GM19455 (cell line): ENCODE results near the gene GK.
"Not testable (repeated sequence)": the region's sequence is repeated elsewhere in the genome, so short reads cannot be mapped to it uniquely, and the experiment has no call there.

Experiments used
- ATAC-seq: cut with Tn5 transposase; IDR thresholded peaks from one replicate; pipeline ENCODE4 v1.9.1; 2021; ENCODE audit not compliant: unreplicated experiment

Gene GK

DNA sequence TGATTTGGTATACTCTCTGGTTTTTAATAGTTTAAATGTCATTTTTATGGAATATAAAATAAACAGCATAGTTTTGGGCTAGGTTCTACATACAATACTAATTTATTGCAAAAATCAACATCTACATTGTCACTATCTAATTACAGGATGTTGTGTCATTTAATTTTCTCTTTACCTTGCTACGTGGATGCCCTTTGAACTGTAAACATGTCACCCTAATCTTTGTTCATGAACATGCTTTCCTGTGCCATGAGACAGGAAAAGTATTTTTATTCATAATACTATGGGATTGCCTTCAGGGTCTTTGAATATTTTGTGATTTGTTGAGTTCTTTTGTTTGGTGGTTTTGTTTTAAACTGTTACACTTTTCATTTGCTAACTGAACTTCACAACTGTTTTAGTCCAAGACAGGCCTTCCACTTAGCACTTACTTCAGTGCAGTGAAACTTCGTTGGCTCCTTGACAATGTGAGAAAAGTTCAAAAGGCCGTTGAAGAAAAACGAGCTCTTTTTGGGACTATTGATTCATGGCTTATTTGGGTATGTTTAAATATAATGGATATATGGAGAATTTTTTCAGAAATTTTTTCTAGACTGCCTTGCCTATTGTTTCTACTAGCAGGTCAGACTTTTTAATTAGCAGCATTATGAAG, 40.9 kb downstream of the GK start:
- no peak for ATAC-seq

DNA sequence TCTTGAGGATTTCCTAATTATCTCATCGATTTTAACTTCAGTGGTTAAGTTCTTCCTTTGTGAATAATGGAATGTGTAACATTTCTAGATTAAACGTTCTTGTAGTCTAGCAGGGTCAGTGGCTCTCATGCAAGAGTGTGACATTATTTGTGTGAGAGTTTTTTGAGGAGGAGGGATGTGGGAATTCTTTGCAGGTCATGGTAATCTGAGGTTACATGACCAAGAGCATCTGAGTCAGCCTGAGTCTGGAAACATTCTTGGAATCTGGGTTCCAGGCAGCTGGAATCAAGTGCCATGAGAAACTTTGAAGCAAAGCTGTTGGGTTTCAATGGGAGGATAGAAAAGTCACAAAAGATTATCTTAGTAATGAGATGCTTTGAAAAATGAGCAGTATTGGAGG, 49.5 kb downstream of the GK start:
- ATAC-seq = no peak

- ATAC-seq = no peak
These were observed 53.1 kb downstream of the GK start for GRCh38 chrX:30706216-30706775.

GRCh38 chrX:30712214-30712613, 59.0 kb downstream of the GK start:
- no peak for ATAC-seq

- peak; percentile 94 for ATAC-seq
These were observed 59.9 kb downstream of the GK start for GRCh38 chrX:30713061-30713525.

GRCh38 chrX:30714138-30714537, 60.9 kb downstream of the GK start:
- no peak for ATAC-seq

DNA sequence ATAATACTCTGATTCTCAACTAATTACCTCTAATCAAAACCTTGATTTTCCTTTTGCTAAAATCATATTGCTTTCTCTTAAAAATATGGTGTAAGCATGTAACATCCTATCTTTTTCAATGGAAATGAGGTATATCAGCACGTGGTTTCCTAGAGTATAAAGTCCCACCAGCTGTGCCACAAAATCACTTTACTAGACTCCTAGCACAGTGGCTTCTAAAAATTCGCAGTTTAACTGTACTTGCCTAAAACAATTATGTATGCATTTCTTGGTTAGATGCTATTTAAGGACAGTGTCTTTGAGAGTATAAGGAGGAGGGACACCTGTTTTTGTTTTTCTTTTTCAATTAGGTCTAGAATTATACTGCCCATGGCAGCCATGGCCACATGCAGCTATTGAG, 62.8 kb downstream of the GK start:
- ATAC-seq = no peak

DNA sequence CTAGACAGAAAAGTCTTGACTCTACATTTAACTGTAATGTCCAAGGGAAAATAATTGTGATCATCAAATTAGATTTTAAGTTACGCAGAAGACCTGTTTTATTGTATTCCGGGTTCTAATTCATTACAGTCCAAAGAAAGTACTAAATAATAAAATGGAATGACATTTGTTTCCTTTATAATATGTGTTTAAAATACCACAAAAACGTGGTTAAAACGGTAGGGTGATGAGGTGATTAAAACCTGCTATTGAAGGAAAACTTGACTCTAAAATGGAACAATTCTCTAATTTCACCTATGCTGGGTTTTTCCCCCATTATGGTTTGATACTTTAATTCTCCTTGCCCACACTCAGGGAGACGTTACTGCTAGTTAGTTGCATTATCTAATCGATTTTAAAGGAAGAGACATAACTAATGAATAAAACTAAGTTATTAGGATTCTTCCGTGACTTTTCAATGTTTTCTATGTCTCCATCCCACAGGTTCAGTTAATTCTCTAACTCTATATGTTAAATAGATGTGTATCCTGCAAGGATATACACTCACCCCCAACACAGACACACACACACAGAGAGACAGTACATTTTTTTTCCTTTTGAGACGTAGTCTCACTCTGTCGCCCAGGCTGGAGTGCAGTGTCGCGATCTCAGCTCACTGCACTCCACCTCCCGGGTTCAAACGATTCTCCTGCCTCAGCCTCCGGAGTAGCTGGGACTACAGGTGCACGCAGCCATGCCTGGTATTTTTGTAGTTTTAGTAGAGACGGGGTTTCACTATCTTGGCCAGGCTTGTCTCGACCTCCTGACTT, 80.8 kb downstream of the GK start:
- no peak for ATAC-seq

DNA sequence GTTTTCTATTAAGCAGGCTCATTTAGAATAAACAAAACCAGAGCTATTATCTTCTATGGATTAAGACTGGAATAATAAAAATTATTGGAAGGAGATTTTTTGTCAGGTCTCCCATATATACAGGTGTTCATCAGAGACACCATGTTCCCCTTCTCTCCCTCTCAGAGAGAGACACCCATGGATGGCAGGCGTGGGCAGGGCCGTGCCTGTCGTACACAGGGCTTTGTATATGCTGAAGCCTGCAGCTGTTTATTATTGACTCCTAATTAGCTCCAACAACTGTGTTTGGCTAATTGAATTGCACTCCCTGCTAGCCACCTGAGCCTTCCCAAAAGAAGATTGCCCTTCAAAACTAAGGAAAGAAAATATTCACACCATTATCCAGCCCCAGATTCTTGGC, 81.6 kb downstream of the GK start:
- ATAC-seq = no peak

DNA sequence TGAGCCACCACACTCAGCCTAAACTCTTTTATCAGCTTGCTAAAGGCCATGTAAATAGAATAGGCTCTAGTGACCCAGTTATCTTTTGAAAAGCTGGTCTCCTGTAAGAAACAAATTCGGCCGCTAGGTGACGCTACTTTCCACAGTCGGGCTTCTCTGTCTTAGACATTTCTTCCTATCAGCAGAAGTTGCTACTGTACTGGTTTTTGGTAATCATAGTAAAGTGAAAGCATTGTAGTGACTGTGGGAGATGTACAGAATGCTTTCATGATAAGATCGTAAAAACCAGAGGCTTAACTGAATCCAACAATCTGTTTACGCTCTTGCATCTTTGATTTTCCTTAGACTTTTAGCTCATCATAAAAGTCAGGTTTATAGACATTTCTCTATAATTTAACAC, 82.6 kb downstream of the GK start:
- ATAC-seq = peak; percentile 92

DNA sequence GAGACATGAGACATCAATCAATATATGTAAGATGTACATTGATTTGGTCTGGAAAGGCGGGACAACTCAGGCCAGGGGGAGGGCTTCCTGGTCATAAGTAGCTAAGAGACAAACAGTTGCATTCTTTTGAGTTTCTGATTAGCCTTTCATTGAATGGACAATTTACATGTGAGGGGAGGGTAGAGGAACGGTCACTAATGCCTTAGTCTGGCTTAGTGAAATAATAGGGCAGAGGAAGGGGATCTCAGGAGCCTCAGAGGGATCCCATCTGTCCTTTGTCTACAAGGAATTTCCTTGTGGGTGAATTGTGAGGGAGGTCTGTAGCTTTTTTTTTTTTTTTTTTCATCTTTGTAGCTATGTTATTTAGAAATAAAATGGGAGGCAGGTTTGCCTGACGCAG, 88.3 kb downstream of the GK start:
- ATAC-seq = no peak

DNA sequence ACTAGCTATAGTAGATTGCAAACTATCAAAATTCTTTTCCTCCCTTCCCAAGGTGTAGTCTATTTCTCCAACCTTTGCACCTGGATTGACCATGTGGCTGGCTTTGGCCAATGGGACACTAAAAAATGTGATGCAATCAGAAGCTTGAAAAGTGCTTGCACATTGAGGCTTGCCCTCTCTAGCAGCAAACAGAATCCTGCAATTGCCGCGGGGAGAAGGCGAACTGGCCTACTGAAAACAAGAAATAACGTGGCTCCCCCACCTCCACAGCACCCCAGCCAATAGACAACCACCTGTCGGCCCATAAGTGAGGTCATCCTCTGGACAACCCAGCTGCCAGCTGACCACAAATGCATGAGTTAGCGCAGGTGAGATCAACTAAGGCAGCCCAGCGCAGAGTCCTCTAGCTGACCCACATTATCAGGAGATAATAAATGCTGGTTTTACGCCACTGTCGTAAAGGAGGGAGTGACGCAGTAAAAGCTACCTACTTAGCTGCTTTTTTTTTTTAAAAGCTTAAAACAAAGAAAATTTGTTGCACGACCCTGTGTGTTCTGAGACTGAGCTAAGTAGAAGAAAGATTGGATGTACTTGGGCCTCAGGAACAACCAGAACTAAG, 95.2 kb downstream of the GK start:
- ATAC-seq = no peak

DNA sequence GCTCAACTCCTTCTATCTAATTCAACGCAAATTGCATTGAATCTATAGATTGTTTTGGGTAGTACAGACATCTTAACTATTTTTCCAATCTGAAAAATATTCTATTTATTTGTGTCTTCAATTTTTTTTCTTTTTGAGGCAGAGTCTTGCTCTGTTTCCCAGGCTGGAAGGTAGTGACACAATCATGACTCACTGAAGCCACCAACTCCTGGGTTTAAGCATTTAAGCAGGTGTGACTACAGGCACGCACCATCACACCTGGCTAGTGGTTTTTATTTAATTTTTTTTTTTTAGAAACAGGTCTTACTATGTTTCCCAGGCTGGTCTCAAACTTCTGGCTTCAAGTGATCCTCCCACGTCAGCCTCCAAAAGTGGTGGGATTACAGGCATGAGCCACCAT, 98.3 kb downstream of the GK start:
- no peak for ATAC-seq

GRCh38 chrX:30762755-30763154, 109.5 kb downstream of the GK start:
- ATAC-seq = no peak

- ATAC-seq = not testable (repeated sequence)
These were observed 120.5 kb downstream of the GK start for GRCh38 chrX:30773764-30774163.

GRCh38 chrX:30777575-30777974, 124.4 kb downstream of the GK start:
- no peak for ATAC-seq

DNA sequence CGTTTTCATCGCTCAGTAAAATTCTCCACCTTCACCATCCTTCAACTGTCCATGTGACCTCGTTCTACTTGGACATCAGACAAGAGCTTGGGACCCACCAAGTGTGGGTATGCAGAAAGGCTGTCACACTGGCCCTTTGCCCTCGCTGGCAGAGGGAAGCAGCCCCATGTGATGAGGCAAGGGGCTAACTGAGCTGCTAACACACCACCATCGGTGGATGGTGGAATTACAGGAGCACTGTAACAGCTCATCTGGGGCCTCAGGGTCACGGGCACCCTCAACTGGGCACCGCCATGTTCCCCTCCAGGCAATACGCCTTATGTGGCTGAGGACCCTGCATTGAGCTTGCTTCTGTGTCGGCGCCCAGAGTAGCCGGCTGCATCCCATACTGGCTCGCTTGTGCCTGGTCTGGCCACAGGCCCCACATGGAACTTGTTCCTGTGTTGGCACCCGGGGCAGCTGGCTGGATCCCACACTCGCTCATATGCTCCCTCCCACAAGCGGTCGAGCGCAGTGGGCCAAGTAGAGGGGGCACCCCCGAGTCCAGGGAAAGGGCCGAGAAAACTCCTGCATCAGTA, 126.3 kb downstream of the GK start:
- no peak for ATAC-seq
